Transverse colon (tissue), 3 donors: ENCODE results near the gene PAPOLB.

Experiments used
- CTCF ChIP-seq, 5 experiments: fragments of 200-600 bp in 3 of 5; fragments of 450-650 bp in 2 of 5; sonication (generic) in 3 of 5; IDR thresholded peaks; 1 replicate in 2 of 5; 2 replicates in 3 of 5; pipeline ENCODE4 v1.5.1; 2016 to 2017; ENCODE audit warnings: antibody characterized with exemption in 5 of 5, inconsistent platforms in 3 of 5, mild to moderate bottlenecking in 2 of 5, moderate library complexity in 1 of 5
- EP300 ChIP-seq: sonication (generic); formaldehyde crosslinking; IDR thresholded peaks from one replicate; pipeline ENCODE4 v1.6.1; 2017; ENCODE audit warnings: antibody characterized with exemption, low read depth
- POLR2A ChIP-seq: fragments of 450-650 bp; IDR thresholded peaks from one replicate; pipeline ENCODE4 v1.6.1; 2016; ENCODE audit warnings: antibody characterized with exemption, mild to moderate bottlenecking, moderate library complexity

- TF ChIP-seq CTCF (IDR thresholded peaks at IDR 0.05) (no peak), POLR2A (no peak), EP300 (no peak)
These were observed 16.1 kb downstream of the PAPOLB start for GRCh38 chr7:4845740-4846142.
